HEK293 (cell line): Measurements from ENCODE around the gene NEK9.

Experiments used
- CTCF ChIA-PET: fragments of 350-600 bp; formaldehyde crosslinking; extraction: SDS; loops from one replicate; lab custom pipeline; 2021; ENCODE audit warnings: antibody characterized with exemption; lab: Yijun Ruan, JAX
- POLR2A ChIA-PET: fragments of 300-600 bp; formaldehyde crosslinking; extraction: SDS; loops from one replicate; lab custom pipeline; 2020; ENCODE audit warnings: antibody characterized with exemption, inconsistent platforms; lab: Yijun Ruan, JAX
- H3K27ac ChIP-seq: fragments of 200-500 bp; sonication (Bioruptor generic); 2 replicates; pipeline ENCODE4 v1.5.1; 2014; ENCODE audit warnings: low read depth, low read length, control low read depth, inconsistent platforms; ENCODE audit errors: extremely low read depth
- H3K36me3 ChIP-seq, 2 experiments: fragments of 200-500 bp in 1 of 2; sonication (Bioruptor generic) in 1 of 2; 1 replicate in 1 of 2; 2 replicates in 1 of 2; pipeline ENCODE4 v1.5.1; 2014 to 2017; ENCODE audit warnings: inconsistent platforms in 2 of 2, low read length in 2 of 2; ENCODE audit not compliant: control insufficient read depth in 2 of 2, insufficient read depth in 1 of 2
- H3K4me1 ChIP-seq: fragments of 200-500 bp; sonication (Bioruptor generic); 2 replicates; pipeline ENCODE4 v1.5.1; 2014; ENCODE audit warnings: mild to moderate bottlenecking, low read length, inconsistent platforms; ENCODE audit not compliant: control insufficient read depth, insufficient read depth
- H3K4me3 ChIP-seq: 2 replicates; pipeline ENCODE4 v1.5.1; 2011; ENCODE audit warnings: low read depth, mild to moderate bottlenecking, control low read depth, low read length, moderate library complexity
- H3K9me3 ChIP-seq: fragments of 200-500 bp; sonication (Bioruptor generic); 2 replicates; pipeline ENCODE4 v1.5.1; 2014; ENCODE audit warnings: low read depth, low read length, inconsistent platforms; ENCODE audit not compliant: control insufficient read depth, insufficient read depth
- GLIS1 ChIP-seq: fragments of 450-650 bp; formaldehyde crosslinking; IDR thresholded peaks from 2 replicates; pipeline ENCODE4 v1.5.1; 2016; ENCODE audit warnings: missing biosample characterization, missing genetic modification characterization
- HOXA7 ChIP-seq: sonication (generic); formaldehyde crosslinking; IDR thresholded peaks from 2 replicates; pipeline ENCODE4 v1.8.1; 2022; ENCODE audit warnings: missing genetic modification reagents, borderline replicate concordance
- OSR2 ChIP-seq: fragments of 450-650 bp; formaldehyde crosslinking; IDR thresholded peaks from 2 replicates; pipeline ENCODE4 v1.5.1; 2016; ENCODE audit warnings: missing biosample characterization, missing genetic modification characterization
- SALL2 ChIP-seq: fragments of 450-650 bp; formaldehyde crosslinking; IDR thresholded peaks from 2 replicates; pipeline ENCODE4 v1.5.0; 2017; ENCODE audit warnings: missing biosample characterization, mild to moderate bottlenecking, missing genetic modification characterization, borderline replicate concordance
- YY1 ChIP-seq: fragments of 450-650 bp; formaldehyde crosslinking; IDR thresholded peaks from 2 replicates; pipeline ENCODE4 v1.5.1; 2018; ENCODE audit warnings: missing biosample characterization, missing genetic modification characterization
- ZBTB17 ChIP-seq: fragments of 450-650 bp; formaldehyde crosslinking; IDR thresholded peaks from 2 replicates; pipeline ENCODE4 v1.5.1; 2016; ENCODE audit warnings: missing biosample characterization, missing genetic modification characterization
- ZFHX2 ChIP-seq: fragments of 450-650 bp; formaldehyde crosslinking; conservative IDR thresholded peaks from 2 replicates; pipeline ENCODE4 v1.5.1; 2016; ENCODE audit warnings: missing biosample characterization, missing genetic modification characterization
- ZNF174 ChIP-seq: fragments of 450-650 bp; formaldehyde crosslinking; IDR thresholded peaks from 2 replicates; pipeline ENCODE4 v1.5.0; 2017; ENCODE audit warnings: missing biosample characterization, mild to moderate bottlenecking, missing genetic modification characterization
- ZNF398 ChIP-seq: fragments of 450-650 bp; formaldehyde crosslinking; IDR thresholded peaks from 2 replicates; pipeline ENCODE4 v1.5.1; 2017; ENCODE audit warnings: missing biosample characterization, missing genetic modification characterization
- ZNF658 ChIP-seq: fragments of 450-650 bp; formaldehyde crosslinking; IDR thresholded peaks from 2 replicates; pipeline ENCODE4; 2016; ENCODE audit warnings: missing biosample characterization, missing genetic modification characterization
- ZNF664 ChIP-seq: fragments of 450-650 bp; formaldehyde crosslinking; IDR thresholded peaks from 2 replicates; pipeline ENCODE4 v1.5.1; 2016; ENCODE audit warnings: missing biosample characterization, missing genetic modification characterization
- ZNF670 ChIP-seq: fragments of 450-650 bp; formaldehyde crosslinking; IDR thresholded peaks from 2 replicates; pipeline ENCODE4 v1.5.1; 2016; ENCODE audit warnings: missing biosample characterization, missing genetic modification characterization, low read depth
- ZSCAN30 ChIP-seq: fragments of 450-650 bp; IDR thresholded peaks from 2 replicates; pipeline ENCODE4 v1.5.1; 2018; ENCODE audit warnings: missing biosample characterization, mild to moderate bottlenecking, missing genetic modification characterization, moderate library complexity
- TF ChIP-seq, protein P1 (sequence below): fragments of 450-650 bp; formaldehyde crosslinking; IDR thresholded peaks from 2 replicates; pipeline ENCODE4 v1.5.1; 2016; ENCODE audit warnings: missing biosample characterization, missing genetic modification characterization
- TF ChIP-seq, protein P2 (sequence below): fragments of 450-650 bp; formaldehyde crosslinking; IDR thresholded peaks from 2 replicates; pipeline ENCODE4 v1.5.1; 2016; ENCODE audit warnings: missing biosample characterization, missing genetic modification characterization

Gene NEK9

DNA sequence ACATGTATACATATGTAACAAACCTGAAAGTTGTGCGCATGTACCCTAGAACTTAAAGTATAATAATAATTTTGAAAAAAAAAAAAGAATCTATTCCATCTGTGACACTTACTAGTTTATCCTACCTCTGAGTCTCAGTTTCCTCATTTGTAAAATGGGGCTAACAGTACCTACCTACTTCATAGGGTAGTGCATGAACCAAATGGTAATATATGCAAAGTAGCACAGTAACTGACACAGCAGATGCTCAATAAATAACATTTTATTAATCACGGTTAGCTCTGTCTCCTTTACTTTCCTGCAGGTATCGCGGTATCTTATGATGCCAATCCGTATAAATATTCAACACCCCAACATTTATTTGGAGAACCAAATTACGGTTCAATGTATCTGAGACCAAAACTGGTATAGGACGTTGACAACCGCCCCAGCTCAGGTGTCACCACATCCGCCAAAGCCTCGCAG, 48.9 kb upstream of the NEK9 start:
- peak; percentile 69; the same call in 1 of the 2 replicates for TF ChIP-seq ZNF664 (tag by site-specific recombination)
- TF ChIP-seq SALL2, result no peak
- no peak for TF ChIP-seq ZNF398

GRCh38 chr14:75174066-75174465, 47.2 kb upstream of the NEK9 start:
- Histone ChIP-seq H3K4me3 (no peak overlapping the region), H3K36me3 (no peaks in the 10 kb centered on the region; a peak in 1 of 3 replicates), H3K27ac (no peak overlapping the region), H3K4me1 (no peaks in the 10 kb centered on the region; the same call in 1 of the 2 replicates), H3K9me3 (no peaks in the 10 kb centered on the region)
- CTCF ChIA-PET, result interaction anchor here (0.6 to 1.1 kb wide), 3 partner anchors 31 to 133 kb away, joined by 3 to 4 read pairs (median 3); no protein-coding TSS in a partner anchor
- TF ChIP-seq ZBTB17 (no peak), OSR2 (no peak)
- TF ChIP-seq, protein P1, sequence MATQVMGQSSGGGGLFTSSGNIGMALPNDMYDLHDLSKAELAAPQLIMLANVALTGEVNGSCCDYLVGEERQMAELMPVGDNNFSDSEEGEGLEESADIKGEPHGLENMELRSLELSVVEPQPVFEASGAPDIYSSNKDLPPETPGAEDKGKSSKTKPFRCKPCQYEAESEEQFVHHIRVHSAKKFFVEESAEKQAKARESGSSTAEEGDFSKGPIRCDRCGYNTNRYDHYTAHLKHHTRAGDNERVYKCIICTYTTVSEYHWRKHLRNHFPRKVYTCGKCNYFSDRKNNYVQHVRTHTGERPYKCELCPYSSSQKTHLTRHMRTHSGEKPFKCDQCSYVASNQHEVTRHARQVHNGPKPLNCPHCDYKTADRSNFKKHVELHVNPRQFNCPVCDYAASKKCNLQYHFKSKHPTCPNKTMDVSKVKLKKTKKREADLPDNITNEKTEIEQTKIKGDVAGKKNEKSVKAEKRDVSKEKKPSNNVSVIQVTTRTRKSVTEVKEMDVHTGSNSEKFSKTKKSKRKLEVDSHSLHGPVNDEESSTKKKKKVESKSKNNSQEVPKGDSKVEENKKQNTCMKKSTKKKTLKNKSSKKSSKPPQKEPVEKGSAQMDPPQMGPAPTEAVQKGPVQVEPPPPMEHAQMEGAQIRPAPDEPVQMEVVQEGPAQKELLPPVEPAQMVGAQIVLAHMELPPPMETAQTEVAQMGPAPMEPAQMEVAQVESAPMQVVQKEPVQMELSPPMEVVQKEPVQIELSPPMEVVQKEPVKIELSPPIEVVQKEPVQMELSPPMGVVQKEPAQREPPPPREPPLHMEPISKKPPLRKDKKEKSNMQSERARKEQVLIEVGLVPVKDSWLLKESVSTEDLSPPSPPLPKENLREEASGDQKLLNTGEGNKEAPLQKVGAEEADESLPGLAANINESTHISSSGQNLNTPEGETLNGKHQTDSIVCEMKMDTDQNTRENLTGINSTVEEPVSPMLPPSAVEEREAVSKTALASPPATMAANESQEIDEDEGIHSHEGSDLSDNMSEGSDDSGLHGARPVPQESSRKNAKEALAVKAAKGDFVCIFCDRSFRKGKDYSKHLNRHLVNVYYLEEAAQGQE (tag by site-specific recombination), result peak; percentile 42; the same call in 1 of the 2 replicates
- POLR2A ChIA-PET, result no interaction called here

More for the DNA sequence above, 48.9 kb upstream of the NEK9 start:
- CTCF ChIA-PET, result no interaction called here
- Histone ChIP-seq H3K36me3 (no peaks in the 10 kb centered on the region; a peak in 1 of 3 replicates), H3K27ac (peak overlapping the region; percentile 90), H3K4me3 (peak overlapping the region; percentile 92), H3K4me1 (no peaks in the 10 kb centered on the region; the same call in 1 of the 2 replicates), H3K9me3 (no peaks in the 10 kb centered on the region)
- POLR2A ChIA-PET, result no interaction called here

DNA sequence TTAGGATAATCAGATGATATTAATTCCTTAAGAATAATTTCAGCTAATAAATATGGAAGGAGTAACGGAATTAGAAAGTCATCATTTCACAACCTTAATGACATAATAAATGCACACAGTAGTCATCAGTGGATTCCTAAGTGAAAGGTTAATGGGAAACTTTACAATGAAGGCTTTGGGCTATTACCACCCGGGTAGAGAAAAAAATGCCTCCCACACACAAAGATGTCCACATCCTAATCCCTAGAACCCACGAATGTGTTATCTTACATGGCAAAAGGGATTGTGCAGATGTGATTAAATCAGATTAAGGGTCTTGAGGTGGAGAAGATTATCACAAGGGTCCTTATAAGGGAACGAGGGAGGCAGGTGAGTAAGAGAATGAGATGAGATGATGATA, 43.9 kb upstream of the NEK9 start:
- Histone ChIP-seq H3K4me1 (no peaks in the 10 kb centered on the region; the same call in 1 of the 2 replicates), H3K27ac (no peak overlapping the region)
- TF ChIP-seq YY1 (no peak), GLIS1 (tag by site-specific recombination) (0 out of 2 replicates have a peak, but pooled peaks have one; percentile 10), ZNF174 (tag by site-specific recombination) (no peak)
- TF ChIP-seq, all 188 proteins: peak for 1
- no peaks in the 10 kb centered on the region; a peak in 1 of 3 replicates for H3K36me3 ChIP-seq
- ChIA-PET POLR2A (no interaction called here), CTCF (interaction anchor here (0.6 kb wide), 1 partner anchor 306 kb away, joined by 3 read pairs; no protein-coding TSS in a partner anchor)
- H3K4me3 ChIP-seq, result no peak overlapping the region
- no peaks in the 10 kb centered on the region for H3K9me3 ChIP-seq

DNA sequence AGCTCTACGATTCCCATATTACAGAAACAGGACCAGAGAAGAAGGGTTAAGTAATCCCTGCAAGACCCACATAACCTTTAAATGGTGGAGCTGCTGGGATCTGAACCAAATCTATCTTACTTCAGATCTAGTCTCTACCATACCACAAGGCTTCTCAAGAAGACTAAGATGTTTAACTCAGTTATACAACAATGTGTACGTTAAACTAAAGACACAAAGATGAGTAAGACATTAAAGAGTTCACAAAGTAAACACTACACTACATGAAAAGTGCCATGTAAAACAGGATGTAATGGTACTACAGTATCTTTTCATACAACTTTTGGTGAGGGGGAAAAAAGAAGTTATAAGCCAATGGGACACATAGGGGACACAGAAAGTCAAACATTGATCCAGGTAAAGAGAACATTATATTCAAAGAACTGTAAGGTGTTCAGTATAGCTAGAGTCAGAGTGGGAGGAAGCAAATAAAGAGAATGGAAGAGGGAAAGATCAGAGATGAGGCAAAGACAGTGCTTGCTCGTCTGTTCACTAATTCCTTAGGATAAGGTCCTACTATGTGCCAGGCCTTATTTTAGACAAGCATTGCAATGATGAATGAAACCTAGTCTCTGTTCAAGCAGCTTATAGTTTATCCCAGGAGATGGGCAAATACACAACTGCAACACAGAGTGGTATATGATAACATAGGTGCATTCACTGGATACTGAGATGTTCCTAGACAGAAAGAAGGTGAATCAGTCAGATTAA, 41.9 kb upstream of the NEK9 start:
- no peak overlapping the region for H3K4me3 ChIP-seq
- POLR2A ChIA-PET, result no interaction called here
- TF ChIP-seq ZNF670 (tag by site-specific recombination), result no peak
- no peak for TF ChIP-seq HOXA7
- TF ChIP-seq, protein P2, sequence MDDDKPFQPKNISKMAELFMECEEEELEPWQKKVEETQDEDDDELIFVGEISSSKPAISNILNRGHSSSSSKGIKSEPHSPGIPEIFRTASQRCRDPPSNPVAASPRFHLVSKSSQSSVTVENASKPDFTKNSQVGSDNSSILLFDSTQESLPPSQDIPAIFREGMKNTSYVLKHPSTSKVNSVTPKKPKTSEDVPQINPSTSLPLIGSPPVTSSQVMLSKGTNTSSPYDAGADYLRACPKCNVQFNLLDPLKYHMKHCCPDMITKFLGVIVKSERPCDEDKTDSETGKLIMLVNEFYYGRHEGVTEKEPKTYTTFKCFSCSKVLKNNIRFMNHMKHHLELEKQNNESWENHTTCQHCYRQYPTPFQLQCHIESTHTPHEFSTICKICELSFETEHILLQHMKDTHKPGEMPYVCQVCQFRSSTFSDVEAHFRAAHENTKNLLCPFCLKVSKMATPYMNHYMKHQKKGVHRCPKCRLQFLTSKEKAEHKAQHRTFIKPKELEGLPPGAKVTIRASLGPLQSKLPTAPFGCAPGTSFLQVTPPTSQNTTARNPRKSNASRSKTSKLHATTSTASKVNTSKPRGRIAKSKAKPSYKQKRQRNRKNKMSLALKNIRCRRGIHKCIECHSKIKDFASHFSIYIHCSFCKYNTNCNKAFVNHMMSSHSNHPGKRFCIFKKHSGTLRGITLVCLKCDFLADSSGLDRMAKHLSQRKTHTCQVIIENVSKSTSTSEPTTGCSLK (tag by site-specific recombination), result no peak
- no peak for TF ChIP-seq ZNF658 (tag by site-specific recombination)
- no peak for TF ChIP-seq ZSCAN30 (tag by site-specific recombination)
- TF ChIP-seq ZFHX2 (tag by site-specific recombination), result no peak
- no peaks in the 10 kb centered on the region; the same call in 1 of the 2 replicates for H3K4me1 ChIP-seq
- no peak overlapping the region for H3K27ac ChIP-seq
- H3K36me3 ChIP-seq, result no peaks in the 10 kb centered on the region
- no peaks in the 10 kb centered on the region for H3K9me3 ChIP-seq
- CTCF ChIA-PET, result interaction anchor here (0.6 to 1.2 kb wide), 3 partner anchors 9 to 135 kb away, joined by 3 to 4 read pairs (median 3); no protein-coding TSS in a partner anchor
